ENCODE results near the gene DLAT.
A peak's percentile ranks its signal among the peaks of the same experiment; 100 is the strongest.

Gene DLAT

DNA sequence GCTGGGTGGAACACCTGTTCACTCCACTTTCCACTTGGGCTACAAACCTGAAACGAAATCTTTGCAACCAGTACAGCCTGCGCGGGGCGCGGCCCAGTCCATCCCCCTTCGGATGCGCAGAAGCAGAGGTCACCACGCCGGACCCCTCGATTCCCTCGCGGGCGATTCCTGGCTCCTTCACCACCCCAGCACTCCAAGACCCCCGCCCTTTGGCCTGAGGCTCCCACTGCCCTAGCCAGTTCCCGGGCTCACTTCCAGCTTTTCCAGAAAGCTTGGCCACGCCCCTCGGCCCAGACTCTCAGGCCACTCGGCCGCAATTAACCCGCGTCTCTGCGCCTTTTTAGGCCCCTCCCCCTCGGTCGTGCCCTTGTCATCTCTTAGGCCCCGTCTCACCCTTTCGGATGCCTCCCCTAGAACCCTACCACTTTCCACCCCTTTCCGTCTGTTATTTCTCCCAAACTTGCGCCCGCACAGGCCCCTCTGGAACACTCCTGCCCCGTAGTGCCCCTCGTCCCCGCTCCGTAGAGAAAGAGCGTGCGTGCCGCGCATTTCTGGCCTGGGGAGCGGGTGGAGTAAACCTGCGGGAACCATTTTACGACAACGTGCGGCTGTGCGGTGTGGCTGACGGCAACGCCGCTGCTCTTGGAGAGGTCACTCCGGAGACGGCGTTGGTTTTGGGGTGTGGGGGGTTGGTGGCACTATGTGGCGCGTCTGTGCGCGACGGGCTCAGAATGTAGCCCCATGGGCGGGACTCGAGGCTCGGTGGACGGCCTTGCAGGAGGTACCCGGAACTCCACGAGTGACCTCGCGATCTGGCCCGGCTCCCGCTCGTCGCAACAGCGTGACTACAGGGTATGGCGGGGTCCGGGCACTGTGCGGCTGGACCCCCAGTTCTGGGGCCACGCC lies at the start of gene DLAT:
TSS of gene DLAT (plus strand) at position 636 of the 906 bp plus-strand sequence. CDS start at position 701, 65 bp downstream.
- DNase-seq (ENCODE audit: low spot score in 2 of 2) (peak; percentile 68 to 94), ATAC-seq (peak; percentile 93)
- H3K9me3 Mint-ChIP-seq = no peaks in the 10 kb centered on the region

DNA sequence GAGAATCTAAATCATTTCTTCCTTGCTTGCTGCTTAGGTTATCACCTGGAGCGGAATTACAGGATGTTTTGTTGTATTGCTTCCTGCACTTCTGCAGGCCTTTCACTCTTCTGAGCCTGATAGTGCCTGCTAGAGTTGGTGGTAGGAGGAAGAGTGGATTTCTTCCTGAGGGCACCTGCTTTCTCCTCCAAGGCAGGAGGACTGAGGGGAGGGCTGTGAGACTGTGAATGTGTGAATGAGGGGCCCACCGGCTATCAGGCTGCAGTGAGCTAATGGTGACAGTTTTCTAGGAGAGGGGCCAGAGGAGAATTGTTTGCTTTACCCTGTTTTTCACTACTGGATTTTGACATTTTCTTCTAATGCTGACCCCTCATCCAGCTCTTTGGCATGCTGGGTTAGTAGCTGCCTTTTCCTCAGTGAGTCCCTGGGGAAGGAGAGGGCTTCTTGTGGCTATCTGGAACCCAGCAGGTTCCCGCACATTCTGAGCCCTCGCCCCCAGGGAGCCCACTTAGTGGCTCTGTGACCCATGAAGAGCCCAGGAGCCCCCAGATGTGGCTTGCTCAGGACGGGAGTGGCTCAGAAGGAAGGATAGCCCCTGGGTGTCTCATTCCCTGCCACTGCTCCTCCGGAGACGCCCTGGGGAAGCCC lies 49.0 kb upstream of the DLAT start:
- Mint-ChIP-seq H3K36me3 (peaks cover 49% of the 10 kb centered on the region), H3K9me3 (no peaks in the 10 kb centered on the region), H3K4me1 (peaks cover 7% of the 10 kb centered on the region), H3K4me3 (peak overlapping the region; percentile 62), H3K27ac (no peak overlapping the region)
- no peak for ATAC-seq
- DNase-seq (ENCODE audit: low spot score in 2 of 2) = no peak

More for the DNA sequence above, at the start of gene DLAT:
- Mint-ChIP-seq H3K27ac (peak within 1 kb of the TSS; percentile 99), H3K4me1 (peaks cover 29% of the 10 kb centered on the region), H3K4me3 (peak within 1 kb of the TSS; percentile 100), H3K36me3 (peaks cover 44% of the 10 kb centered on the region)

DNA sequence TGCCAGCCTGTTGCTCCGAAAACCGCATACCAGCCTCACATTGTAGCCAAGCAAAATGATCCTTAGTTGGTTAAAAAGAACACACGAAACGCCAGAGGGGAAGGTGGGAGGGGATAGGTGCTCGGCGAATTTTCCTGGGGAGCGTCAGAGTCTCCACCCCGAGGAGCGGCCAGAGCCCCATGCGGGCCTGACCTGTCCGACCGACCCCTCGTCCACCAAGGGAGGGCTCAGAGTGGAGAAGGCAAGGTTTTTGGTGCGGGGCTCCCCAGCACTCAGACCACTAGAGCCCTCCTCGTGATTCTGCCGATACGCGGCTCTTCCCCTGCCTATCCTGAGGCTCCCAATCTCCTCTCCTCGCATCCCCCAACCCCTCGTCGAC lies 48.5 kb upstream of the DLAT start:
- Mint-ChIP-seq H3K27ac (no peak overlapping the region), H3K36me3 (peaks cover 52% of the 10 kb centered on the region), H3K9me3 (no peaks in the 10 kb centered on the region), H3K4me1 (peaks cover 7% of the 10 kb centered on the region), H3K4me3 (peak overlapping the region; percentile 62)
- DNase-seq (ENCODE audit: low spot score in 2 of 2) = no peak
- ATAC-seq = no peak

DNA sequence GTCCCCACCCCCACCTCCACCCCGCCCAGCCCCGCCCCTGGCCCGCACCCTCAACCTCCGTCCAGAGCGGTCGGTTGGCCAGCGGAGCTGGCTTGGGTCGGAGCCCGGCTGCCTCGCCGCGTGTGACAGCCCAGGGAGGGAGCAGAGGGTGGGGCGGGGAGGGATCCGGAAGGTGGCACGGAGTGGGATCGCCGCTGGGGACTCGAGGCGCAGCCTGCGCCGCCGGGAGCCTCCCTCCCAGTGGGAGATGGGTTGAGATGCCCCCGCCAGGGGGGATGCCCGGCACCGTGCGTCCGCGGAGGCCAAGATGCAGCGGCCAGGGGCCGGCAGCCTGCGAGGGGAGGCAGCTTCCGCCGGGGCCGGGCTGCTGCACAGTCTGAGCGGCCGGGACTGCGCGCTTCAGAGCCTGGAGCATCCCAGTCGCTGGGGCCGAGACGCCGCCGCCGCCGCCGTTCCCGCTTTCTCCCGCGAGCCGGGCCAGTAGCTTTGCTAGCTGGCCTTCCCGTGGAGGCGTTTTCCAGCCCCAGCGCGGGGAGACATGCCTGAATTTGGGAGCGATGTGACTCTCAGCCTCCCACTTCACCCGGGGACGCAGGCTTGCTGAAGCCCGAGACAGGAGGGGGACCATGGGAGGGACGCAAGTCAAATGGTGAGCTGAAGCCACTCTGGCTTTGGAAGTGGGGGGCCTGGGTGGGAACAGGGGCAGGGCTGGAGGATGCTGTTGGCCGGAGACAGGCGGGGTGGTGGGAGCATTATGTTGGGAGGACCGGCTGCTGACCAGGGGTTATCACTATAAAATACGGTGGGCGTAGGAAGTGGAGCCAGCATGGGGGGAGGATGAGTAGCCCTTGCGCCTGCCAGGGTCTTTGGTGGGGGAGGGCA lies 47.8 kb upstream of the DLAT start:
- Mint-ChIP-seq H3K4me3 (peak overlapping the region; percentile 62), H3K4me1 (peaks cover 7% of the 10 kb centered on the region), H3K9me3 (no peaks in the 10 kb centered on the region), H3K36me3 (peaks cover 59% of the 10 kb centered on the region), H3K27ac (peak overlapping the region; percentile 37)
- DNase-seq (ENCODE audit: low spot score in 2 of 2) (peak in 1 of 2 donors; percentile 54), ATAC-seq (peak; percentile 75)

DNA sequence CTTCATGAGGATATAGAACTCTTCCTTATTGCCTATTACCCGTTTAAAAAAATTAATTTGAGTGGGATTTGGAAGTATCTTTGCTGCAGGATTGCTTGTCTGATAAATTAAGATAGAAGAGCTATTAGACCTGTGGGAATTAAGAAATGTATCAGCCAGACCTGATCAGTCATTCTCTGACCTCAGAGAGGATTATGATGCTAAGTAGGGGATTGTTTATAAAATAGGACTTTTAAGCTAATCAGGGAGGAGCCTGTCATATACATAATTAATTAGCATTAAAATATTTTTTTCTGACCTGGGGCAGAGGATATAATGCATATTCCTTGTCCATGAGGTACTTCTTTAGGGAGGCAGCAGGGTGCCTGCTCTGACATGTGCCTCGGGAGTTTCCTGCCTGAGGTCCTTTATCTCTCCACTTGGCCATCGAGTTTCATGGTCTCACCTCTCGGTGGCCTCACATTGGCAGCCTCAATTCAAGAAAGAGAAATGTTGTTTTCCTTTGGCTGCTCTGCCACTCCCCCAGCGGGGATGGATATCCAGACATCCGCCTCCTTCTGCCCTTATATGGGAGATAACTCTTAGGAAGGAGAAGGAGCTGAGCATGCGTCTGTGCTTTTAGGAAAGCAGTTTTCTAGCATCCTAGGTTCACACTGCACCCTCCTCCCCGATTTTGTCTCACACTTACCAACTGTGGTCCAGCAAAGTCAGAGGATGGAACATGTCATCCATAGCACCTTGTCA lies 47.0 kb upstream of the DLAT start:
- Mint-ChIP-seq H3K27ac (peak overlapping the region; percentile 37), H3K4me1 (peaks cover 7% of the 10 kb centered on the region), H3K36me3 (peaks cover 58% of the 10 kb centered on the region), H3K4me3 (peak overlapping the region; percentile 62), H3K9me3 (no peaks in the 10 kb centered on the region)
- ATAC-seq (no peak), DNase-seq (ENCODE audit: low spot score in 2 of 2) (no peak)

DNA sequence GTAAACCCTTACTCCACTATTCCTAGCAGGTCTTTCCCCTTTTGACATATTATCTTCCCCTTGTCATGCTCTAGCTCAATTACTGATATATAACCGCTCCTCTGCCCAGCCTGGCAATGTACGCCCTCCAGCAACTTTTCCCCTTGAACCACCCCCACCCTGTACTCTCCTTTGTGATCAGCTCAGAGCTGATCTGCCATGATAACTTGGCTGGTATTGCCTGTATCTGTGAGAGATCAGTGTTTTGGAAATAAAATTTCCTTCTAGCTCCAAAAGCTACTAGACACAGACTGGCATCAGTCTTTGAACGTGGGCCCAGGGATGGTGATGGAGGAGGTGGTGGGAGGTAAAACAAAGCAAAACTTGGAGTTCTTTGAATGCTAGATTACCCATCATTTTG lies 45.1 kb upstream of the DLAT start:
- DNase-seq (ENCODE audit: low spot score in 2 of 2) (no peak), ATAC-seq (no peak)
- H3K4me3 Mint-ChIP-seq = no peak overlapping the region
- H3K4me1 Mint-ChIP-seq = peaks cover 7% of the 10 kb centered on the region
- H3K27ac Mint-ChIP-seq = no peak overlapping the region
- H3K36me3 Mint-ChIP-seq = peaks cover 54% of the 10 kb centered on the region
- H3K9me3 Mint-ChIP-seq = no peaks in the 10 kb centered on the region

DNA sequence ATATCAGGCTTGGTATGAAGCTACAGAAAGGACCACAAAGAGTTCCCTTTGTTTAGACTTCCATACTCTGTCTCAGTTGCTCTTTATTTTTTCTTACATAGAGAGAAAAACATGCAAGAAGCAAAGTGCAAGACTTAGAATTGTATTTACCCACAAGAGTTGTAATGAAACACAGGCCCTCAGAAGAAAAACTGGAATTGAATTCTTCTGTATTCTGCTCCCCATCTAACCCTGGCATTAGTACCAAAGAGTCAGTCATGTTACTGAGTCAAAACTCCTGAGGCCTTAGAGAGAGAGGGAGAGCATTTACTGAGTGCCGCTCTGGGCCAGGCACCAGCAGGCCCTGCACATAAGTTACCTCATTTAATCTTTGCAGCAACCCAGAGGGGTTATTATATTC lies 43.9 kb upstream of the DLAT start:
- Mint-ChIP-seq H3K36me3 (peaks cover 52% of the 10 kb centered on the region), H3K4me1 (peaks cover 7% of the 10 kb centered on the region), H3K9me3 (no peaks in the 10 kb centered on the region), H3K27ac (no peak overlapping the region), H3K4me3 (no peak overlapping the region)
- no peak for ATAC-seq
- no peak for DNase-seq (ENCODE audit: low spot score in 2 of 2)

DNA sequence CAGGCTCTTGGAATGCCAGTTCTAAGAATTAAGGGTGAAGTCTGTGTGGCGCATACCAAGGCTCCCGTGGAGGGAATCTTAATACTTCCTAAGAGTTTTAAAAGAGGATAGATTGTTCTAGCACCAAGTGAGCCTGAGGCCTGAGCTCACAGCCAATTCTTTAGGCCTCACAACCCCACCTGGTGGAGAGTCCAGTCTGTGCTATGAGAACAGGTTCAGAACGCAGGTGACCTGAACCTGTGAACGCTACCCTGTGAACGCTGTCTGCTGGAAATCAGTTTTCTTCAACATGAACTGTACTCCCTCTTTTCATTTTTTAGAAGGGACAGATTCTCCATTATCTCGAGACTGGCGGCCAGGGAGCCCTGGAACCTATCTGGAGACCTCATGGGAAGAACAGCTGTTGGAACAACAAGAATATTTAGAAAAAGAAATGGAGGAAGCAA lies 43.2 kb upstream of the DLAT start:
- peaks cover 55% of the 10 kb centered on the region for H3K36me3 Mint-ChIP-seq
- DNase-seq (ENCODE audit: low spot score in 2 of 2) (peak in 1 of 2 donors; percentile 59), ATAC-seq (peak; percentile 73)
- no peaks in the 10 kb centered on the region for H3K9me3 Mint-ChIP-seq
- peaks cover 7% of the 10 kb centered on the region for H3K4me1 Mint-ChIP-seq
- H3K27ac Mint-ChIP-seq = no peak overlapping the region
- H3K4me3 Mint-ChIP-seq = no peak overlapping the region

DNA sequence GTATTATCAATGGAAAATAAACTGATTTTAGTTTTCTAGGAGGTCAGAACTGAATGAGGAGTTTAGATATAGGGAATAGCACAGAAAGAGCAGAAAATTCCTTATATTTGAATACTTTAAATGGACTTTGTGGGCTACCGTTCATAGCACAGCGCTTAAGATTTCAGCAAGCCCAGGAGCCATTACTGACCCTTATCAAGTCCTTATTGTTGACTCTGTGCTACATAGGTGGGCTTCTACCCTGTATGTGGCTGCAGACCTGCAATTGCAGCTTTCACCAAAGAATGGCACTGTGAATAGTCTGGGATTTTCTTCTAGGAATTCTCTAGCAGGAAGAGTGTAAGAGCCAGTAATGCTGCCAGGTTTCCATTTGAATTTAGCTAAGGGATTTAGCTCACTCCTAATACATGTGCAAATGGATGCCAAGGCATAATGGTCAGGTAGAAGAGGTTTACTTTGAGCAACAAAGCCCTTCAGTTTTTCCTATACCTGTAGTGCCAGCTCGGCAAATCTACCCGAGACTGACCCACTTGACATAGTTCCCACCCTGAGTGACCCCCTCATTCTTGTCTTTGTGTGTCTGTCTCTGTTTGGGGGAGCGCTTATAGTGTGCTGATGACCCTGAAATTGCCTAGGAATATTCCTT lies 42.5 kb upstream of the DLAT start:
- DNase-seq (ENCODE audit: low spot score in 2 of 2) (no peak), ATAC-seq (no peak)
- Mint-ChIP-seq H3K4me1 (peaks cover 4% of the 10 kb centered on the region), H3K27ac (no peak overlapping the region), H3K36me3 (peaks cover 57% of the 10 kb centered on the region), H3K4me3 (no peak overlapping the region), H3K9me3 (no peaks in the 10 kb centered on the region)

DNA sequence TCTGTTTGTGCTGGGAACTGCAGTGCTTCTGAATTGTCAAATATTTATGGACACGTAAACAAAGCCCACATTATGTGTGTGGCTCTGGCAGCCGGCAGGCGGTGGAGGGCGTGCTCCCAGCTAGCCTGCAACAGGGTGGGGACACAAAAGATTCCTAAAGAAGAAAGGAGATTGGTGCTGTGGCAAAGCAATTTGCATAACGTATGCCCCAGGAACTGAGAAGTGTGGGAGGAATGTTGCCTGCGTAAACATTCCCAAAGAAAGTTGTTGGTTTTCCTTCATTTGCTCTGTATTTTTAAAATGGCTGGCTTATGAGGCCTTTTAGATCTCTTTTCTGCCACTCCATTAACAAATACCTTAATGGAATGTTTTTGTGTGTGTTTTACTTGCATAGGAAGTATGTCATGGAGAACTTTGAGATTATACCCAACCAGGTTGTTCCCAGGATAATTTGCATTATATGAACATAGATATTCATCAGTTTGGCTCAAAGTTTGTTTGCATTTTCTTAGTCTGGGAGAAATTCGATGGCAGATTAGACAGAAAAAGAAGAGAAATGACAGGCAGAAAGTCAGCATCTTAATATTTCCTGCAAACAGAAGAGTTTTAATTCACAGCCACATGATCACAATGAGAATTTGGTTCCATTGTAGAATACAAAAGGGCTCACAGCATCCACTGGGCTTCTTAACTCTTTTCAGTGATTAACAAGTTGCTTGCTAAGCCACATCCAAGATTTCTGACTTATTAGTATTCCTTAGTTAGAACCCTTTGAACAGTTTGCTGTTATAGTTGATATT lies 41.8 kb upstream of the DLAT start:
- Mint-ChIP-seq H3K36me3 (peaks cover 58% of the 10 kb centered on the region), H3K4me3 (no peak overlapping the region), H3K4me1 (no peaks in the 10 kb centered on the region), H3K9me3 (no peaks in the 10 kb centered on the region), H3K27ac (no peak overlapping the region)
- ATAC-seq = no peak
- no peak for DNase-seq (ENCODE audit: low spot score in 2 of 2)

DNA sequence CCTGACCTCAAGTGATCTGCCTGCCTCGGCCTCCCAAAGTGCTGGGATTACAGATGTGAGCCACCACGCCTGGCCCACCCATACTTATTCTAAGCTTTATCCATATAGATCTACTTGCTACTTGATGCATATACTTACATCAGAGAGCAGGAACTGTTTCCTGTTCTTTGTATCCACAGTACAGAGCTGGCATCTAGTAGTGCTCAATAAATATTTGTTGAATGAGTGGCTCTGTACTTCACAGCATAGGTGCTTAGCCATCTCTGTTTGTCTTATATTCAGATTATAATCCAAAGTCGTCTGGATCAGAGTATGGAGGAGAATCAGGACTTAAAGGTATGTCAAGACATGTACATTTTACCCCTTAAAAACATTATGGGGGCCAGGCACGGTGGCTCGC lies 38.6 kb upstream of the DLAT start:
- Mint-ChIP-seq H3K4me1 (no peaks in the 10 kb centered on the region), H3K36me3 (peaks cover 70% of the 10 kb centered on the region), H3K4me3 (no peak overlapping the region), H3K27ac (no peak overlapping the region), H3K9me3 (no peaks in the 10 kb centered on the region)
- ATAC-seq (no peak), DNase-seq (ENCODE audit: low spot score in 2 of 2) (no peak)

DNA sequence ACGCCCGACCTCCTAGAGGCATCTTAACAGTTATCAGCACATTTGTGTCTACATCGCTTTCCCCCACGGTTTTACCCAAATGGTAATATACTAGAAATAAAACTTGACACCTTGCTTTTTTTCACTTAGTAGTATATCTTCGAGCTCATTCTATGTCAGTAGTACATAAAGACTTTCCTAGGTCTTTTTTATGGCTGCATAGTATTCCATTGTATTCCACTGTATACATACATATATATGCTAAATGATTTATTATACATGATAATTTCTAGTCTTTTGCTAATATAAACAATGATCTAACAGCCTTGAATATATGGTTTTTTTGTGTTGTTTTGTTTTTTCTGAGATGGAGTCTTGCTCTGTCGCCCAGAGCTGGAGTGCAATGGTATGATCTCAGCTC lies 34.8 kb upstream of the DLAT start:
- H3K4me3 Mint-ChIP-seq = no peak overlapping the region
- no peaks in the 10 kb centered on the region for H3K9me3 Mint-ChIP-seq
- ATAC-seq (no peak), DNase-seq (ENCODE audit: low spot score in 2 of 2) (no peak)
- no peaks in the 10 kb centered on the region for H3K4me1 Mint-ChIP-seq
- H3K36me3 Mint-ChIP-seq = peaks cover 78% of the 10 kb centered on the region
- H3K27ac Mint-ChIP-seq = no peak overlapping the region

DNA sequence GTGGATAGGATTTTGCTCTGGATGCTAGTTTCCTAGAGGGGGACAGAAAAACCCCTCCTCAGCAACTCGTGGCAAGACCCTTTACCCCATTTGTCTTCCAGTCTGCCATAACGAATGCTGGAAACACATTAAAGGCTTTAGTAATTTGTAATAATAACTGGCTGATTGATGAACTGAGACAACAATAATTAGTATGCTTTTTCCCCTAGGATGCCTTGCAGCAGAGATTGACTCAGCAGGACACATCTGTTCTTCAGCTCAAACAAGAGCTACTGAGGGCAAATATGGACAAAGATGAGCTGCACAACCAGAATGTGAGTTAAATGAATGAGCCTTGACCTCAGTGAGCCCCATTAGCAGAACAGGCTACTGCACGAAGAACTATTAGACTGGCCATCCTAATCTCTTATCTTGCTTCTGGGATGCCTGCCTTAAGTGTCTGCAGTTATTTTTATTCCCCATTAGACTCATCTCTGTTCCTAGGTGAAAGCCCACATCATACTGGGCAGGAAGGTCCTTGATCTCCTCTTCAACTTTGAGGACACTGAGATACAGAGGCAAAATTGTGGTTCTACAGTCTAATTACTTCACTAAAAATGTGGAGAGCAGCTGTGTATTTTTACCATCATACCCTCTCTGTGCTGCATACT lies 32.9 kb upstream of the DLAT start:
- H3K36me3 Mint-ChIP-seq = peaks cover 73% of the 10 kb centered on the region
- no peaks in the 10 kb centered on the region for H3K9me3 Mint-ChIP-seq
- no peaks in the 10 kb centered on the region for H3K4me1 Mint-ChIP-seq
- no peak for ATAC-seq
- no peak for DNase-seq (ENCODE audit: low spot score in 2 of 2)
- no peak overlapping the region for H3K27ac Mint-ChIP-seq
- H3K4me3 Mint-ChIP-seq = no peak overlapping the region
